GM21528 (cell line): ENCODE data around the gene CABP5.

Source experiments
- ATAC-seq: cut with Tn5 transposase; IDR thresholded peaks from one replicate; pipeline ENCODE4 v1.9.1; 2021; ENCODE audit warnings: mild to moderate bottlenecking, moderate library complexity; ENCODE audit not compliant: unreplicated experiment, low FRiP score

CABP5 gene

GRCh38 chr19:48033604-48034003 lies 10.3 kb downstream of the CABP5 start:
- no peak for ATAC-seq

- no peak for ATAC-seq
Measured at GRCh38 chr19:48030073-48030472, 13.8 kb downstream of the CABP5 start.

- ATAC-seq = no peak
Measured at GRCh38 chr19:48029431-48029830, 14.4 kb downstream of the CABP5 start.

GRCh38 chr19:48025480-48025879 lies 18.4 kb downstream of the CABP5 start:
- no peak for ATAC-seq

- no peak for ATAC-seq
Measured at GRCh38 chr19:48023518-48023917, 20.4 kb downstream of the CABP5 start.

- ATAC-seq = no peak
Measured at GRCh38 chr19:48023011-48023410, 20.9 kb downstream of the CABP5 start.

GRCh38 chr19:48020686-48021085 lies 23.2 kb downstream of the CABP5 start:
- ATAC-seq = no peak

GRCh38 chr19:48010932-48011758 lies 32.7 kb downstream of the CABP5 start:
- ATAC-seq = no peak

GRCh38 chr19:48006762-48007161 lies 37.1 kb downstream of the CABP5 start:
- ATAC-seq = no peak

- no peak for ATAC-seq
Measured at GRCh38 chr19:48004236-48004635, 39.6 kb downstream of the CABP5 start.

GRCh38 chr19:48000846-48001245 lies 43.0 kb downstream of the CABP5 start:
- ATAC-seq = no peak

GRCh38 chr19:47998800-47999199 lies 45.1 kb downstream of the CABP5 start:
- no peak for ATAC-seq

GRCh38 chr19:47996230-47996727 lies 47.6 kb downstream of the CABP5 start:
- no peak for ATAC-seq

GRCh38 chr19:47994209-47994802 lies 49.6 kb downstream of the CABP5 start, which contains the start of gene ELSPBP1:
ELSPBP1 (plus strand) TSS chr19:47994632; CDS start chr19:48008668, 14,036 bp downstream.
- ATAC-seq = no peak

- ATAC-seq = no peak
Measured at GRCh38 chr19:47992070-47992469, 51.8 kb downstream of the CABP5 start, which contains the start of gene BSPH1. BSPH1 (minus strand) TSS chr19:47992170; CDS start chr19:47992081, 89 bp downstream.

- ATAC-seq = no peak
Measured at GRCh38 chr19:47991191-47991808, 52.6 kb downstream of the CABP5 start.
